ENCODE data around the gene KDM2A.
A peak's percentile ranks its signal among the peaks of the same experiment; 100 is the strongest.

The KDM2A gene

GRCh38 chr11:67287355-67288197 lies 168.5 kb downstream of the KDM2A start:
- DNase-seq: peak in 1 of 2 donors; percentile 58

- DNase-seq: no peak
Observed at GRCh38 chr11:67288198-67288451, 169.1 kb downstream of the KDM2A start.

DNA sequence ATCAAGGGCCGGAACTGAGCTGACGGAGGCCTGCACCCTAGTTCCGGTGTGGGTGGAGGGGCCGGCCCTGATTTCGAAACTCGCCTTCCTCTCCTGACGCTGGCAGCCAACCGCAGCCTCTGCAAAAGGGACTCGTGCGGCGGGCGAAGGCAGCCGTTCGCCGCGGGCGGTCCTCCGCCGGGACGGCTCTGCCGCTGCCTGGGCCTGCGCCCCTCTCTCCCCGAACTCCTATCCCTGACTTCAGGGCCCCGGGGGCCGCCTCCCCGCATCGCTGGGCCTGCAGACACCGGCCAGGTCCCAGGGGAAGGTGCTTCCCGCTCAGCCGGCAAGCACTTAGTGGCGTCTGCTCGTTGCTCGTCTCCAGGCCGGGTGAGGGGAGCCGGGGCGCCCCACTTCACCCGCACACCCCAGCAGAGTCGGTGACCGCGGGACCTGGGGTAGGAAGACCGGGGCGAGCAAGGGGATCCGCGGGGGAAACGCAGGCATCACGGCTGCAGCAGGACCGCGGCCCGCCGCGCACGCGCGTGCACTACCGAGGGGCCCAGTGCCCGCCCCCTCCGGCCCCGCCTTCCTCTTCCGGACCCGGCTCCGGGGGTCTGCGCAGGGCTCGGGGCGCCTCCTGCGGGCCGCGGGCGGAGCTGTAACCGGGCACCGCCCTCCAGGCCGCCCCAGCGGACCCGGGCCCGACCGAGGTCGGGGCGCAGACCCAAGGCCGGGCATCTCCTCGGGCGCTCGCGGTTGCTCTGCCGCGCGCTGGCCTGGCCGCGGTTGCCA lies 169.6 kb downstream of the KDM2A start:
- DNase-seq: peak; percentile 89

- DNase-seq: no peak
Observed at GRCh38 chr11:67289226-67289650, 170.2 kb downstream of the KDM2A start, which contains the start of gene ANKRD13D. TSS of gene ANKRD13D (plus strand) at chr11:67289303. CDS start at chr11:67289461, 158 bp downstream.

GRCh38 chr11:67289651-67290479 lies 170.8 kb downstream of the KDM2A start:
- DNase-seq: no peak

DNA sequence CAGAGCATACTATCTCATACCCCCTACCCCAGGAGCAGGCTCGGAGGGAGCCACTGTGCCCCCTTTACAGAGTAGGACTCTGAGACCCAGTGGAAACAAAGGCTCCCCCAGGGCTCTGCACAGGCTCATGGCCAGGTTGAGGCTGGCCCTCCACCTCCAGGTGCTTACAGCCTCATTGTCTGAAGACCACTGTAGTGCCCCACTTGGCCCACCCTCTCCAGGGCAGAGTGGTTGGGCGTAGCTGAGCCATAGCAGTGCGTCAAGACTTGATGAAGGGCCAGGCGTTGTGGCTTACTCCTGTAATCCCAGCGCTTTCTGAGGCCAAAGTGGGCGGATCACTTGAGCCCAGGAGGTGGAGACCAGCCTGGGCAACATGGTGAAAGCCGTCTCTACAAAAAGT lies 171.7 kb downstream of the KDM2A start:
- DNase-seq: peak in 1 of 2 donors; percentile 0

- peak in 1 of 2 donors; percentile 1 for DNase-seq
Observed at GRCh38 chr11:67291481-67292381, 172.7 kb downstream of the KDM2A start.

GRCh38 chr11:67292671-67293070 lies 173.6 kb downstream of the KDM2A start:
- no peak for DNase-seq

- peak; percentile 1 to 60 for DNase-seq
Observed at GRCh38 chr11:67293090-67293489, 174.0 kb downstream of the KDM2A start.

DNA sequence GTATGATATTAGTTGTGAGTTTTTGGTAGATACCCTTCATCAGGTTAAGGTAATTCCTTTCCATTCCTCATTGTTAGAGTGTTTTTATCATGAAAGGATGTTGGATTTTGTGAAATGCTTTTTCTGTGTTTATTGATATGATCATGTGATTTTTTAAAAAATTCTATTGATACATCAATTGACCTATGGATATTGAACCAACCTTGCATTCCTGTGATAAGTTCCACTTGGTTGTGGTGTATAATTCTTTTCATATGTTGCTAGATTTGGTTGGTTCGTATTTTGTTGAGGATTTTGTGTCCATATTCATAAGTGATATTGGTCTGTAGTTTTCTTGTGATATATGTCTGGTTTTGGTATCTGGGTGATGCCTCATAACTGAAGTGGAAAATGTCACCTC lies 176.8 kb downstream of the KDM2A start:
- DNase-seq: no peak

DNA sequence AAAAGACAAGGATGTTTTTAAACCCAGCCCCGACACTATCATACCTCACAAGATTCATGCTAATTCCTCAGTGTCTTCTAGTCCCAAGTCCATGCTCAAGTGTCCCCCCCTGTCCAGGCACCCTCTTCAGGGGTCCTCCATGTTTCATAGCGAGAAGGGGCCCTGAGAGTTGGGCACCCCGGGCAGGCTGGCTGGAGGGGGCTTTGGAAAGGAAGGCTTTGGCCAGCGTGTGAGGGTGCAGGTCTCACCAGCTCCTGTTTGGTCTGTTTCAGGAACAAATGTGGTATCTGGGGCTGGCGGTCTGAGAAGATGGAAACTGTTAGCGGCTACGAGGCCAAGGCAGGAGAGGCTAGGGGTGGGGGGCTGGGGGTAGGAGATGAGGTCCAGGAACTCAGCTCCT lies 179.7 kb downstream of the KDM2A start:
- no peak for DNase-seq

DNA sequence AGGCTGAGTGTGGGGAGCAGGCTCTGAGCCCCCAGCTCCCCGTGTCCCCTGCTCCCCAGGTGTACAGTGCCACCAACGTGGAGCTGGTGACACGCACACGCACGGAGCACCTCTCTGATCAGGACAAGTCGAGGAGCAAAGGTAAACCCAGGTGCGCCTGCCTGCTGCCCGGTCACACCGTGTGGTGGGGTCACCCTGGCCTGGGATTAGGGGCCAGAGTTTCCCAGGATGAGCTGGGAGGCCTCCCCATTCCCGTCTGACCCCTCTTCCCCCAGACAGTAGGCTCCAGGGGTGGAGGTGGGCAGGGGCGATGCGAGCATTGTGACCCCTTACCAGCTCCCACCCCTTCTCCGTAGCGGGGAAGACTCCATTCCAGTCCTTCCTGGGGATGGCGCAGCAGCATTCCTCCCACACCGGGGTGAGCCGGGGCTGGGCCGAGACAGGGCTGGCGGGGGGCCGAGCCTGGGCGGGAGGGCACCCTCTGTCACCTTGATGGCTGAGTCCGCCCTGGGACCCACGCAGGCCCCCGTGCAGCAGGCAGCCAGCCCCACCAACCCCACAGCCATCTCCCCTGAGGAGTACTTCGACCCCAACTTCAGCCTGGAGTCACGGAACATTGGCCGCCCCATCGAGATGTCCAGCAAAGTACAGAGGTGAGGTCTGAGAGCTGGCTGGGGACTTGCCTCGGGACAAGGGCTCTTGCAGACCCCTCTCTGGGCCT lies 180.6 kb downstream of the KDM2A start:
- DNase-seq: no peak

GRCh38 chr11:67300256-67300755 lies 181.2 kb downstream of the KDM2A start:
- no peak for DNase-seq

DNA sequence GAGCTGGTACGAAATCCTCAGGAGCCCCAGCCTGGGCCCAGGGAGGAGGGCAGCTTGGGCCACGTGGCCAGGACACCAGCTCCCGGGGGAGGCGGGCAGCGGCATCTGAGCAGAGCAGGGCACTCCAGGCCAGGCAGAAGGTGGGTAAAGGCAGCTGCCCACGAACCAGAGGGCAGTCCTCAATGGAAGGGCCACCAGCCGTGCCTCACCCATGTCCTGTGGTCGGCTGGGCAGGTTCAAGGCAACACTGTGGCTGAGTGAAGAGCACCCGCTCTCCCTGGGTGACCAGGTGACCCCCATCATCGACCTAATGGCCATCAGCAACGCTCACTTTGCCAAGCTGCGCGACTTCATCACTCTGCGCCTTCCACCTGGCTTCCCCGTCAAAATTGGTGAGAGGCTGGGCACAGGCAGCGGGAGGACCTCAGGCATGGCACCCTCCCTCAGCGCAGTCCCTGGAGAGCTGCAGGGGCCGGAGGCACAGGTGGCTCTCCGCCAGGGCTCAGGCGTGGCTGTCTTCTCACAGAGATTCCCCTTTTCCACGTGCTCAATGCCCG lies 181.8 kb downstream of the KDM2A start:
- DNase-seq: no peak

DNA sequence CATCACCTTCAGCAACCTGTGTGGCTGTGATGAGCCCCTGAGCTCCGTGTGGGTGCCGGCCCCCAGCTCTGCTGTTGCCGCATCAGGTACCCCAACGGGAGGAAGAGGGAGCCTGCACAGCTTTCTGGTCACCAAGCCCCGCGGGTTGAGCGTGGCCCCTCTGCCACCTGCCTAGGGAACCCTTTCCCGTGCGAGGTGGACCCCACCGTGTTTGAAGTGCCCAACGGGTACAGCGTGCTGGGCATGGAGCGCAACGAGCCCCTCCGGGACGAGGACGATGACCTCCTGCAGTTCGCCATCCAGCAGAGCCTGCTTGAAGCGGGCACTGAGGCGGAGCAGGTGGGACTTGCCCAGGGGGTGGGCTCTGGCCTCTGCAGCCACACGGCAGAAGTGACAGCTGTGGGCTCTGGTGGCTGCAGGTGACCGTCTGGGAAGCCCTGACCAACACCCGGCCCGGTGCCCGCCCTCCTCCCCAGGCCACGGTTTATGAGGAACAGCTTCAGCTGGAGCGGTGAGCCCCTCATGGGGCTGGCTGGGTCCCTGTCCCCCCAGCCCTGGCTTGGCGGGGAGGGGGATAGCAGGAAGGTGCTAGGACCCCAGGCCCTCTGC lies 182.4 kb downstream of the KDM2A start:
- no peak for DNase-seq

DNA sequence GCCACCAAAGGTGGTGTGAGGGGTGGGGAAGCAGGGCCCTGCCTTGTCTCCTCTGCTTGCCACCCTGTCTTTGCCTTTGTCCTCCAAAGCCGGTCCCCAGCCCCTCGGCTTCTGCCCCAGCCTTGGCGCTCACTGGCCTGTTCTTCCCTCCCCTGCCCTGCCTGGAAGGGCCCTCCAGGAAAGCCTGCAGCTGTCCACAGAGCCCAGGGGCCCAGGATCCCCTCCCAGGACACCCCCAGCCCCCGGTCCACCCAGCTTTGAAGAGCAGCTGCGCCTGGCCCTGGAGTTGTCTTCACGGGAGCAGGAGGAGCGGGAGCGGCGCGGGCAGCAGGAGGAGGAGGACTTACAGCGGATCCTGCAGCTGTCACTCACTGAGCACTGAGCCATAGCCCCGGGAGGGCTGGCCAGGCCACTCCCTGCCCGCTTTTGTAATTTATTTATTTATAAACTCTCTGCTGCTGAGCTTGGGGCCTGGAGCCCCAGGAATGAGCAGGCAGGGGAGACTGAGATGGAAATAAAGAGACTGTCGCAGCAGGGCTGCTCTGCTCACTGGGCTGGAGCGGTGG lies 183.0 kb downstream of the KDM2A start:
- no peak for DNase-seq

DNA sequence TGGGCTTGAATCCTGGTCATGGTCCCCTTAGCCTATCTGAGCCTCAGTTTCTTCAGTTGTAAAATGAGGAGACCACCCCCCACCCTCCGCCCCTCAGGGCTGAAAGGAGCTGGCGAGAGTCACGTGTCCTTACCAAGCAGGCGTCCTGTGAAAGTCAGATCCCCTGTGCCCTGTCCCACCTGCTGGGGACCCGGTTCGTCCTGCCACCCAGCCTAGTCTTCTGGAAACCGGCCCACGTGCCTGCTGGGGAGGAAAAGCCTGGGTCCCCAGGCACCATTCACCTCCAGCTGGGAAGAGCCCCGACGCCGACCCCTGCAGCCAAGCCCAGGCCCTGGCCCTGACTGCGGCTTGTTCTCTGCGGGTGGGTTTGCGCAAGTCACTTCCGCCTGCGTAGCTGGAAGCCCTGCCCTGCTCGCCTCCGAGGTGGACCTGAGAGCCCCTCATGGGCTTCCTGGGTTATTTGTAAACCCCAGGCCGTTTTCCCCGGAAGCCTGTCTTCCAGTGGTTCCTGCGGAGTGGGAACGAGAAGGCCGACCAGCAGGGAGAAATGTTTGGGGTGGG lies 183.6 kb downstream of the KDM2A start:
- no peak for DNase-seq

- peak in 1 of 2 donors; percentile 53 for DNase-seq
Observed at GRCh38 chr11:67303132-67303834, 184.2 kb downstream of the KDM2A start, which contains the start of gene SSH3. TSS of gene SSH3 (plus strand) at chr11:67303530. CDS start at chr11:67303626, 96 bp downstream.

DNA sequence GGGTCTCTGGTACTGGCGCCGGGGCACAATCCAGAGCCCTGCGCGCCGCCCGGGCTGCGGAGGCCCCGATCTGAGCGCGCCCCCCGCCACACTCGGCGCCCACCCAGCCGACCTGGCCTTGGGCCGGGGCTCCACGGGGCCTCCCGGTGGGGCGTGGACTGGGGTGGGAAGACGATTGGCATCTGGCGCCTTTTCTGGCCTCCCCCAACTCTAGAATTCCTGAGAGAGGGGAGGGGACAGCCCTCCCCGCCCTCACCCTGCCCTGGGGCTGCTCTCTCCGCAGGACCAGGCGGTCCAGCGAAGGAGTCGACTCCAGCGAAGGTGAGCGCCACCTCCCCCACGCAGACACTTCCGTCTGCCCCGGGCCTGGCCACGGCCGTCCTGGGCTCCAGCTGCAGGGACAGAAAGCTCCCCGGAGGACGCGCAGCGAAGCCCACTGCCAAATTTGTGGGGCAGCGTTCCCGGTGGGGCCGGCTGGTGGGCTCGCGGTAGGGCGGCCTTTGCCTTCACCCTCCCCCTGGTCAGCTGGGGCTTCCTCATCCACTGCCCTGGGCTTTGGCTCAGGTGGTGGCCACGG lies 184.9 kb downstream of the KDM2A start:
- DNase-seq: peak in 1 of 2 donors; percentile 34
